Heart left ventricle (tissue), 16 donors: ENCODE results near the gene TNFRSF13B. TPM values are rescaled to one million over a fixed set of nuclear protein-coding genes. Genes with fewer than 3 reads are reported as not detected.
A peak's percentile ranks its signal among the peaks of the same experiment; 100 is the strongest.

Experiments used
- ATAC-seq, 4 donors: fragments of 200-7000 bp; cut with Tn5 transposase; one replicate each; pipeline ENCODE4 v1.9.1; 2020 to 2022; ENCODE audit warnings: moderate library complexity in 4 of 4, mild to moderate bottlenecking in 3 of 4, moderate number of reproducible peaks in 1 of 4
- DNase-seq, 5 donors: peaks; one replicate each; pipeline ENCODE4 v3.0.0-alpha.2; 2020
- H3K27ac ChIP-seq, 12 donors: fragments of 200-600 bp; sonication (generic) in 4 of 12; one replicate each; pipeline versions ENCODE4 v1.5.0 to v1.8.0; 2016 to 2022; ENCODE audit warnings: mild to moderate bottlenecking in 2 of 12
- H3K27me3 ChIP-seq, 9 donors: fragments of 200-600 bp; sonication (generic) in 2 of 9; one replicate each; pipeline versions ENCODE4 v1.5.1 to v1.8.0; 2016 to 2022; ENCODE audit warnings: mild to moderate bottlenecking in 3 of 9
- H3K36me3 ChIP-seq, 9 donors: fragments of 200-600 bp; sonication (generic) in 2 of 9; one replicate each; pipeline versions ENCODE4 v1.5.0 to v1.8.0; 2018 to 2022; ENCODE audit warnings: mild to moderate bottlenecking in 2 of 9
- H3K4me1 ChIP-seq, 12 donors: fragments of 200-600 bp; sonication (generic) in 4 of 12; one replicate each; pipeline versions ENCODE4 v1.5.0 to v1.8.0; 2016 to 2022; ENCODE audit warnings: mild to moderate bottlenecking in 3 of 12
- H3K4me3 ChIP-seq, 12 donors: fragments of 200-600 bp; sonication (generic) in 4 of 12; one replicate each; pipeline versions ENCODE4 v1.5.0 to v1.8.0; 2017 to 2022; ENCODE audit warnings: mild to moderate bottlenecking in 9 of 12, moderate library complexity in 4 of 12
- H3K9me3 ChIP-seq, 12 donors: fragments of 200-600 bp; sonication (generic) in 4 of 12; one replicate each; pipeline versions ENCODE4 v1.5.0 to v1.8.0; 2016 to 2022; ENCODE audit warnings: mild to moderate bottlenecking in 1 of 12
- POLR2A ChIP-seq, 2 donors: fragments of 450-650 bp; IDR thresholded peaks; one replicate each; pipeline ENCODE4 v1.6.1; 2017; ENCODE audit warnings: antibody characterized with exemption in 2 of 2, mild to moderate bottlenecking in 2 of 2, moderate library complexity in 2 of 2
- WGBS, 4 donors: extraction: QIAGEN DNeasy Blood & Tissue Kit in 2 of 4; methylation state at CpG; one replicate each; pipeline versions ENCODE4 v1.1.5 to v1.1.7; 2013 to 2018; 5-methylcytosine and 5-hydroxymethylcytosine counted together
- intact Hi-C, 10 donors: fragments of 100-400 bp; cut with DNase I; formaldehyde crosslinking; loops; one replicate each; pipeline versions ENCODE4 v1.11.1 to v1.14.2; 2022
- polyA plus RNA-seq, 2 donors: library from polyadenylated mRNA; stranded (reverse); fragments of 200-250 nt; gene quantifications; one replicate each; pipeline ENCODE4 v1.2.3, GENCODE V29; 2013
- total RNA-seq, 9 donors: library from RNA; depleted of rRNA in 2 of 9; stranded (reverse); fragments of >200 nt in 2 of 9; fragmentation: NEBNext Ultra II Directional in 3 of 9; extraction: Animal tissue kit (Norgen Biotek cat#: 25700) in 3 of 9; gene quantifications; one replicate each; pipeline versions ENCODE4 v1.1.0 to v1.2.4, GENCODE V29; 2016 to 2023
- TF ChIP-seq, protein P1 (sequence below), 12 donors: fragments of 200-600 bp; sonication (generic) in 4 of 12; IDR thresholded peaks; one replicate each; pipeline versions ENCODE4 v1.5.0 to v1.8.0; 2018 to 2022; ENCODE audit warnings: antibody characterized with exemption in 12 of 12, mild to moderate bottlenecking in 5 of 12
- donor health status: ischemic (EF 13 %, LVEDD 7.1; RV severe dilation, severe dysfunction).
- donor health status: healthy with polysubstance abuse.
- donor health status: DM: no; HTN: yes; CAD: no.
- donor health status: DM: no; HTN: no; CAD: no.
- donor health status: ischemic (EF 25% LVEDD 6.9; RV normal size, moderate dysfunction).
- donor health status: ischemic (EF 25% LVEDD 5.7; RV mildly dilated, moderate dysfunction).
- donor health status: healthy.
- donor health status: DM: yes; HTN: yes; CAD: no.
- donor health status: ischemic (EF 35%, LVEDD 5.7; RV mildly dilated, moderate dysfunction).
- donor health status: nonischemic (EF 11% LVEDD 7.7; RV severe dilation, severe dysfunction).
- donor health status: DM: yes; HTN: yes; CAD: no.
- donor health status: PGD.
- donor health status: ischemic (EF 29% LVEDD 5.4; RV normal size, mild dysfunction).
- donor health status: nonischemic (EF 23%, LVEDD 6.1; RV moderate dilation, normal function).

The TNFRSF13B gene
- total and polyA plus RNA-seq, 11 donors: not detected

GRCh38 chr17:16947470-16947869 is 24.4 kb downstream of the TNFRSF13B start:
- Histone ChIP-seq H3K4me3 (no peak overlapping the region), H3K9me3 (peaks cover 0 to 21% (median 11%) of the 10 kb centered on the region in 12 donors), H3K36me3 (no peaks in the 10 kb centered on the region), H3K27me3 (peaks cover 0 to 4% (median 0%) of the 10 kb centered on the region in 9 donors), H3K27ac (no peak overlapping the region), H3K4me1 (no peaks in the 10 kb centered on the region)
- TF ChIP-seq, protein P1, sequence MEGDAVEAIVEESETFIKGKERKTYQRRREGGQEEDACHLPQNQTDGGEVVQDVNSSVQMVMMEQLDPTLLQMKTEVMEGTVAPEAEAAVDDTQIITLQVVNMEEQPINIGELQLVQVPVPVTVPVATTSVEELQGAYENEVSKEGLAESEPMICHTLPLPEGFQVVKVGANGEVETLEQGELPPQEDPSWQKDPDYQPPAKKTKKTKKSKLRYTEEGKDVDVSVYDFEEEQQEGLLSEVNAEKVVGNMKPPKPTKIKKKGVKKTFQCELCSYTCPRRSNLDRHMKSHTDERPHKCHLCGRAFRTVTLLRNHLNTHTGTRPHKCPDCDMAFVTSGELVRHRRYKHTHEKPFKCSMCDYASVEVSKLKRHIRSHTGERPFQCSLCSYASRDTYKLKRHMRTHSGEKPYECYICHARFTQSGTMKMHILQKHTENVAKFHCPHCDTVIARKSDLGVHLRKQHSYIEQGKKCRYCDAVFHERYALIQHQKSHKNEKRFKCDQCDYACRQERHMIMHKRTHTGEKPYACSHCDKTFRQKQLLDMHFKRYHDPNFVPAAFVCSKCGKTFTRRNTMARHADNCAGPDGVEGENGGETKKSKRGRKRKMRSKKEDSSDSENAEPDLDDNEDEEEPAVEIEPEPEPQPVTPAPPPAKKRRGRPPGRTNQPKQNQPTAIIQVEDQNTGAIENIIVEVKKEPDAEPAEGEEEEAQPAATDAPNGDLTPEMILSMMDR (IDR thresholded peaks at IDR 0.05): no peak
- no peak for TF ChIP-seq POLR2A (IDR thresholded peaks at IDR 0.05)
- intact Hi-C loops: no loop called here
- DNase-seq: no peak
- WGBS, 4 donors: 48 to 87% (median 70%) methylated on average over 3 of the region's 3 CpGs
- ATAC-seq: no peak

GRCh38 chr17:16945663-16946218 is 26.2 kb downstream of the TNFRSF13B start:
- ATAC-seq: peak in 3 of 4 donors; percentile 10 to 64 (median 22)
- intact Hi-C loops: no loop called here
- H3K27ac ChIP-seq: no peak overlapping the region
- no peaks in the 10 kb centered on the region for H3K4me1 ChIP-seq
- TF ChIP-seq, protein P1 (IDR thresholded peaks at IDR 0.05): peak in 1 of 12 donors; percentile 9
- TF ChIP-seq POLR2A (IDR thresholded peaks at IDR 0.05): no peak
- no peaks in the 10 kb centered on the region for H3K36me3 ChIP-seq
- H3K9me3 ChIP-seq: peaks cover 0 to 21% (median 11%) of the 10 kb centered on the region in 12 donors
- H3K27me3 ChIP-seq: peaks cover 0 to 4% (median 0%) of the 10 kb centered on the region in 9 donors
- WGBS, 4 donors: 8 to 51% (median 45%) methylated on average over 7 to 10 of the region's 10 CpGs
- DNase-seq: no peak
- H3K4me3 ChIP-seq: no peak overlapping the region

GRCh38 chr17:16945136-16945482 is 26.8 kb downstream of the TNFRSF13B start:
- 85 to 94% (median 88%) methylated on average over 6 of the region's 6 CpGs for WGBS, 4 donors
- H3K9me3 ChIP-seq: peaks cover 0 to 21% (median 11%) of the 10 kb centered on the region in 12 donors
- DNase-seq (no peak), ATAC-seq (no peak)
- intact Hi-C loops: no loop called here
- H3K27me3 ChIP-seq: peaks cover 0 to 4% (median 0%) of the 10 kb centered on the region in 9 donors
- no peaks in the 10 kb centered on the region for H3K4me1 ChIP-seq
- no peak overlapping the region for H3K4me3 ChIP-seq
- H3K27ac ChIP-seq: no peak overlapping the region
- no peaks in the 10 kb centered on the region for H3K36me3 ChIP-seq
- TF ChIP-seq, protein P1 (IDR thresholded peaks at IDR 0.05): no peak
- TF ChIP-seq POLR2A (IDR thresholded peaks at IDR 0.05): no peak

DNA sequence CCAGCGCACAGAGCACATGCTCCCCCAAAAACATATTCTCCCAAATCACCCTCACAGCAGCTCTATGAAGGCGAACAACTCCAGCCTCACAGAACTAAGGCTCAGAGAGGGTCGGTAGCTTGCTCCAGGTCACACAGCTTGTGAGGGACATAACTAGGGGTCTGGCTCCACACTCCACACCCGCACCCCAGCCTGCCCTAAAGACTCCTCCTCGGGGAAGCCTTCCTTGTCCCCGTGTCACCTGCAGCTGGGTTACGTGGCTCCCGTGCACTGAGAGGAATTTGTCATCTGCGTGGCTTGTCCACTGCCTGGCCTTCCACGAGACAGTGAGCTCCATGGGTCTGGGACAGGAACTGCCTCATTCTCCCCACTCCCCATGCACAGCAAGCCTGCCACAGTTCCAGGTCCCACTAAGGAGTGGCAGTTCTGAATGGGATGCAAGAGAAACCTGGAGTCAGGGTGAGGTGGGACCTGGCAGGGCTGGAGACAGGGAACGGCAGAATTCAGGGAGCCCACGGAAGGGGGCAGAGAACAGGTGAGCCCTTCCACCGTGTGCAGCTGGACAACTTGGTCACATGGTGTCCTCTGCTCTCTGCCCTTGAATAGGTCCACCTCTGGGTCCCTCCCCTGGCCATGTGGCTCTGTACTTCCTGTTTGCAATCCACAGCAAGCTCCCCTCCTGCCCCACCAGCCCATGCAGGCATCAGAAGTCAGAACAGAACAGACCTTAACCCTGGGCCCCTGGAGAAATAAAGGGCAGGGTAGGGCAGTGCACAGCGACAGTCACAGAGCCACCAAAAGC is 27.4 kb downstream of the TNFRSF13B start:
- DNase-seq: no peak
- no peak for ATAC-seq
- H3K4me1 ChIP-seq: no peaks in the 10 kb centered on the region
- peaks cover 0 to 18% (median 11%) of the 10 kb centered on the region in 12 donors for H3K9me3 ChIP-seq
- H3K27ac ChIP-seq: no peak overlapping the region
- WGBS, 4 donors: 74 to 87% (median 82%) methylated on average over 12 to 14 of the region's 14 CpGs
- intact Hi-C loops: no loop called here
- H3K4me3 ChIP-seq: no peak overlapping the region
- H3K27me3 ChIP-seq: peaks cover 0 to 4% (median 0%) of the 10 kb centered on the region in 9 donors
- no peaks in the 10 kb centered on the region for H3K36me3 ChIP-seq
- TF ChIP-seq POLR2A (IDR thresholded peaks at IDR 0.05): no peak
- TF ChIP-seq, protein P1 (IDR thresholded peaks at IDR 0.05): no peak
